ENCODE measurements around the gene KAT6B.
"Not testable (repeated sequence)": the region's sequence is repeated elsewhere in the genome, so short reads cannot be mapped to it uniquely, and the experiment has no call there.

- not testable (repeated sequence) for TF ChIP-seq CTCF, EZH2phosphoT487, EZH2 (IDR thresholded peaks at IDR 0.05)
These were observed 50.7 kb downstream of the KAT6B start for GRCh38 chr10:74877054-74877453.

Measured in neural progenitor cell (in vitro differentiated cells).